Stomach (tissue), 9 donors: ENCODE measurements around the gene TCEANC2. TPM values are rescaled to one million over a fixed set of nuclear protein-coding genes. Genes with fewer than 3 reads are reported as not detected.
A peak's percentile ranks its signal among the peaks of the same experiment; 100 is the strongest.

Experiments used
- DNase-seq, 2 donors: peaks; one replicate each; pipeline versions ENCODE4 v3.0.0 to v3.0.0-alpha.2; 2013 to 2019
- H3K27ac ChIP-seq, 5 donors: fragments of 200-600 bp in 4 of 5; sonication (generic) in 4 of 5; one replicate each; pipeline ENCODE4 v1.5.1; 2013 to 2019; ENCODE audit warnings: mild to moderate bottlenecking in 1 of 5, moderate library complexity in 1 of 5
- H3K27me3 ChIP-seq, 3 donors: fragments of 200-600 bp; sonication (generic); one replicate each; pipeline ENCODE4 v1.5.1; 2017 to 2019; ENCODE audit warnings: mixed run types in 1 of 3
- H3K36me3 ChIP-seq, 4 donors: fragments of 200-600 bp; sonication (generic); 1 replicate in 3 of 4; 2 replicates in 1 of 4; pipeline ENCODE4 v1.5.1; 2016 to 2019
- H3K4me1 ChIP-seq, 4 donors: fragments of 200-600 bp; sonication (generic); one replicate each; pipeline ENCODE4 v1.5.1; 2016 to 2019
- H3K4me3 ChIP-seq, 4 donors: fragments of 200-600 bp; sonication (generic) in 3 of 4; one replicate each; pipeline ENCODE4 v1.5.1; 2016 to 2019; ENCODE audit warnings: mild to moderate bottlenecking in 1 of 4
- H3K9me3 ChIP-seq, 4 donors: fragments of 200-600 bp; sonication (generic); one replicate each; pipeline ENCODE4 v1.5.1; 2016 to 2019
- CTCF ChIP-seq, 7 experiments: fragments of 450-650 bp in 4 of 7; fragments of 200-600 bp in 3 of 7; sonication (generic) in 3 of 7; IDR thresholded peaks; one replicate each; pipeline ENCODE4 v1.5.1; 2016 to 2019; ENCODE audit warnings: antibody characterized with exemption in 7 of 7, control low read depth in 2 of 7, mild to moderate bottlenecking in 1 of 7
- EP300 ChIP-seq: sonication (generic); formaldehyde crosslinking; IDR thresholded peaks from one replicate; pipeline ENCODE4 v1.6.1; 2017; ENCODE audit warnings: antibody characterized with exemption
- POLR2A ChIP-seq, 4 donors: fragments of 450-650 bp; IDR thresholded peaks; one replicate each; pipeline ENCODE4 v1.6.1; 2016; ENCODE audit warnings: antibody characterized with exemption in 4 of 4, control low read depth in 2 of 4, mild to moderate bottlenecking in 1 of 4, moderate library complexity in 1 of 4
- POLR2AphosphoS5 ChIP-seq, 3 donors: sonication (generic); formaldehyde crosslinking; IDR thresholded peaks; one replicate each; pipeline ENCODE4 v1.6.1; 2016; ENCODE audit warnings: antibody characterized with exemption in 3 of 3
- WGBS, 5 donors: extraction: QIAGEN DNeasy Blood & Tissue Kit in 3 of 5; methylation state at CpG; one replicate each; pipeline versions ENCODE4 v1.1.5 to v1.1.7; 2013 to 2018; 5-methylcytosine and 5-hydroxymethylcytosine counted together
- intact Hi-C: fragments of 100-400 bp; cut with DNase I; formaldehyde crosslinking; loops from one replicate; pipeline ENCODE4 v1.15.1; 2023; ENCODE audit warnings: low total_unique reads
- polyA plus RNA-seq, 3 donors: library from polyadenylated mRNA; stranded (reverse); fragments of 200-250 nt; gene quantifications; one replicate each; pipeline ENCODE4 v1.2.3, GENCODE V29; 2013
- total RNA-seq, 5 donors: library from RNA; depleted of rRNA; stranded (reverse); fragments of >200 nt; gene quantifications; one replicate each; pipeline versions ENCODE4 v1.1.0 to v1.2.3, GENCODE V29; 2014 to 2016
- donor health status: healthy with polysubstance abuse.
- donor health status: Bipolar disorder and iron deficiency.
- donor health status: healthy.

TCEANC2 gene
- total and polyA plus RNA-seq, 8 donors = 1.8 to 8.8 (median 2.4) TPM

DNA sequence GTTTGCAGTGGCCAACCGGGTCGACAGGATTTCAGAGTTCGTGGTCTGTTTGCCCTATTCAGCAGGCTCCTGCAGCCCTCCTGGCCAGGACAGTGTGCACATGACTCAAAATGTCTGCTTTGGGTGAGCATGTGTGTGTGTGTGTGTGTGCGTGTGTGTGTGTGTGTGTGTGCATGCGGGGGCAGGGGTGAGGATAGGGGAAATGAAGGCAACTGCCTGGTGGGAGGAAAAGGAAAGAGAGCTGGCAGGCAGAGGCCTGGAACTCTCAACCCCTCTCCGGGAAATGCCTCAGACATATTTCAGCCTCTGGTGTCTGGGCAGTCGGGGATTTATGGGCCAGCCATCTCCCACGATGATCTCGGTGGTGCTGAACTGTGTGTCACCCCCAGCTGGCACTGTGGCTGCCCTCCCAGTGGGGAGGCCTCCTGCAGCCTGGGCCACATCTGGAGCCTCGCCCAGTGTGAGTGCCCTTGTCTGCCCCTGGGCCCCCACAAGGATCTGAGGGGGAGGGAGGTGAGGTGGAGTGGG, 84.2 kb downstream of the TCEANC2 start:
- Histone ChIP-seq H3K27me3 (no peaks in the 10 kb centered on the region), H3K4me3 (no peak overlapping the region), H3K36me3 (no peaks in the 10 kb centered on the region), H3K27ac (no peak overlapping the region), H3K4me1 (no peaks in the 10 kb centered on the region), H3K9me3 (no peaks in the 10 kb centered on the region)
- TF ChIP-seq POLR2A (IDR thresholded peaks at IDR 0.05) = no peak
- TF ChIP-seq EP300 = no peak
- no peak for TF ChIP-seq CTCF (IDR thresholded peaks at IDR 0.05)
- TF ChIP-seq POLR2AphosphoS5 (IDR thresholded peaks at IDR 0.05) = no peak
- DNase-seq = peak in 1 of 2 donors; percentile 38
- 36 to 54% (median 46%) methylated on average over 8 to 10 of the region's 10 CpGs for WGBS, 5 donors
- intact Hi-C loops = no loop called here

- Histone ChIP-seq H3K4me1 (no peaks in the 10 kb centered on the region), H3K27me3 (no peaks in the 10 kb centered on the region), H3K36me3 (no peaks in the 10 kb centered on the region), H3K27ac (no peak overlapping the region), H3K4me3 (no peak overlapping the region), H3K9me3 (no peaks in the 10 kb centered on the region)
- TF ChIP-seq POLR2A (IDR thresholded peaks at IDR 0.05) = no peak
- no peak for TF ChIP-seq EP300
- TF ChIP-seq CTCF (IDR thresholded peaks at IDR 0.05) = no peak
- TF ChIP-seq POLR2AphosphoS5 (IDR thresholded peaks at IDR 0.05) = no peak
- no peak for DNase-seq
- WGBS, 5 donors = 90 to 96% (median 92%) methylated on average over 1 of the region's 1 CpG
- intact Hi-C loops = no loop called here
These were observed 85.6 kb downstream of the TCEANC2 start for GRCh38 chr1:54138994-54139393.

- Histone ChIP-seq H3K27ac (no peak overlapping the region), H3K4me3 (no peak overlapping the region), H3K4me1 (no peaks in the 10 kb centered on the region), H3K27me3 (no peaks in the 10 kb centered on the region), H3K9me3 (no peaks in the 10 kb centered on the region), H3K36me3 (no peaks in the 10 kb centered on the region)
- DNase-seq = no peak
- TF ChIP-seq EP300 (no peak), POLR2A (IDR thresholded peaks at IDR 0.05) (no peak), CTCF (IDR thresholded peaks at IDR 0.05) (no peak), POLR2AphosphoS5 (IDR thresholded peaks at IDR 0.05) (no peak)
- intact Hi-C loops = no loop called here
- 96 to 98% (median 97%) methylated on average over 12 of the region's 12 CpGs for WGBS, 5 donors
These were observed 86.3 kb downstream of the TCEANC2 start for GRCh38 chr1:54139711-54140110.

- 72 to 75% (median 73%) methylated on average over 7 to 9 of the region's 9 CpGs for WGBS, 5 donors
- no peaks in the 10 kb centered on the region for H3K36me3 ChIP-seq
- H3K4me3 ChIP-seq = no peak overlapping the region
- no peaks in the 10 kb centered on the region for H3K9me3 ChIP-seq
- no peak overlapping the region for H3K27ac ChIP-seq
- TF ChIP-seq CTCF (IDR thresholded peaks at IDR 0.05) = no peak
- no peak for TF ChIP-seq POLR2AphosphoS5 (IDR thresholded peaks at IDR 0.05)
- no peak for TF ChIP-seq POLR2A (IDR thresholded peaks at IDR 0.05)
- intact Hi-C loops = no loop called here
- DNase-seq = no peak
- H3K4me1 ChIP-seq = no peaks in the 10 kb centered on the region
- H3K27me3 ChIP-seq = no peaks in the 10 kb centered on the region
These were observed 88.9 kb downstream of the TCEANC2 start for GRCh38 chr1:54142146-54142900.
